Measurements from ENCODE around the gene KIAA1755.

DNA sequence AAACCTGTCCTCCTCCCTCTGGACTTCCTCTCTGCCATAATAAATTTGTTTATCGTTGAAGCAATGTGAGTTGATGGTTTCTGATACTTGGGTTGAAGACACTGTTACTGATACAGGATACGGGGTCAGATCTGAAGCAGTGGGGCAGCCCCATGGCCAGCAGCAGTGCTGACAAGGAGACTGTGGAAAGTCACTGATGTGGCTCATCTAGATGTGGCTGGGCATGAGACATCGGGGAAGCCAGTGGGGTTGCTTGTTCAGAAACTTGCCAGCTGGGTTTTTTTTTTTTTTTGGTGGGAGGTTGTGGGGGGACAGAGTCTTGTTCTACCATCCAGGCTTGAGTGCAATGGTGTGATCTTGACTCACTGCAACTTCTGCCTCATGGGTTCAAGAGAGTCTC is 40.8 kb upstream of the KIAA1755 start:
- TF ChIP-seq POLR2A (IDR thresholded peaks at IDR 0.05): no peak
- TF ChIP-seq, protein P1, sequence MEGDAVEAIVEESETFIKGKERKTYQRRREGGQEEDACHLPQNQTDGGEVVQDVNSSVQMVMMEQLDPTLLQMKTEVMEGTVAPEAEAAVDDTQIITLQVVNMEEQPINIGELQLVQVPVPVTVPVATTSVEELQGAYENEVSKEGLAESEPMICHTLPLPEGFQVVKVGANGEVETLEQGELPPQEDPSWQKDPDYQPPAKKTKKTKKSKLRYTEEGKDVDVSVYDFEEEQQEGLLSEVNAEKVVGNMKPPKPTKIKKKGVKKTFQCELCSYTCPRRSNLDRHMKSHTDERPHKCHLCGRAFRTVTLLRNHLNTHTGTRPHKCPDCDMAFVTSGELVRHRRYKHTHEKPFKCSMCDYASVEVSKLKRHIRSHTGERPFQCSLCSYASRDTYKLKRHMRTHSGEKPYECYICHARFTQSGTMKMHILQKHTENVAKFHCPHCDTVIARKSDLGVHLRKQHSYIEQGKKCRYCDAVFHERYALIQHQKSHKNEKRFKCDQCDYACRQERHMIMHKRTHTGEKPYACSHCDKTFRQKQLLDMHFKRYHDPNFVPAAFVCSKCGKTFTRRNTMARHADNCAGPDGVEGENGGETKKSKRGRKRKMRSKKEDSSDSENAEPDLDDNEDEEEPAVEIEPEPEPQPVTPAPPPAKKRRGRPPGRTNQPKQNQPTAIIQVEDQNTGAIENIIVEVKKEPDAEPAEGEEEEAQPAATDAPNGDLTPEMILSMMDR (IDR thresholded peaks at IDR 0.05 in 4 of 5, conservative IDR thresholded peaks at IDR 0.05 in 1 of 5): no peak

Measured in gastrocnemius medialis (tissue), 4 donors.